ENCODE results near the gene LAMA5.

Gene LAMA5

DNA sequence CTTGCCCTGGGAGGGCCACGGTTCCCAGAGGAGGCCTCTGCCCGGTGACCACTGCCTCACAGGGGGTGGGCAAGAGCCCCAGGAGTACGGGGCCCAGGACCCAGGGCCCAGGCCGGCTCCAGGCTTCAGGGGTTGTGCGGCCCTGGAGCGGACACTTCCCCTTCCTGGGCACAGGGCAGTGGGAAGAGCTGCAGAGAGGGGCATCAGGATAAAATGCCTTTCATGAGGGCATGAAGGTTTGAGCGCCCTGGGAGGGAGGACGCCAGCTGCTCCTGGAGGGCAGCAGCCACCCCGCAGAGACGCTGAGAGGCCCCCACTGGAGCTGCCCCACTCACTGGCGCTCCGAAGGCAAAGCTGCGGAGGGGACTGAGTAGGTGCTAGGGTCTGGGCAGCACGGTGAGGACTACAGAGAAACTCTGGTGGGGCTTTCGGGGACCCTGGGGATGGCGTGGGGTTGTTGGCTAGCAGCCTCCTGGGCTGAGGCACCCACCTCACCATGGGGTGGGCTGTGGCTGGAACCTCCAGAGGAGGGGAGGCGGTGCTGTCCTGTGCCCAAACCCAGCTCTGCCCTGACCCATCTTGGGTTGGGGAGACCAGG is 10.4 kb downstream of the LAMA5 start:
- no peak for DNase-seq

DNA sequence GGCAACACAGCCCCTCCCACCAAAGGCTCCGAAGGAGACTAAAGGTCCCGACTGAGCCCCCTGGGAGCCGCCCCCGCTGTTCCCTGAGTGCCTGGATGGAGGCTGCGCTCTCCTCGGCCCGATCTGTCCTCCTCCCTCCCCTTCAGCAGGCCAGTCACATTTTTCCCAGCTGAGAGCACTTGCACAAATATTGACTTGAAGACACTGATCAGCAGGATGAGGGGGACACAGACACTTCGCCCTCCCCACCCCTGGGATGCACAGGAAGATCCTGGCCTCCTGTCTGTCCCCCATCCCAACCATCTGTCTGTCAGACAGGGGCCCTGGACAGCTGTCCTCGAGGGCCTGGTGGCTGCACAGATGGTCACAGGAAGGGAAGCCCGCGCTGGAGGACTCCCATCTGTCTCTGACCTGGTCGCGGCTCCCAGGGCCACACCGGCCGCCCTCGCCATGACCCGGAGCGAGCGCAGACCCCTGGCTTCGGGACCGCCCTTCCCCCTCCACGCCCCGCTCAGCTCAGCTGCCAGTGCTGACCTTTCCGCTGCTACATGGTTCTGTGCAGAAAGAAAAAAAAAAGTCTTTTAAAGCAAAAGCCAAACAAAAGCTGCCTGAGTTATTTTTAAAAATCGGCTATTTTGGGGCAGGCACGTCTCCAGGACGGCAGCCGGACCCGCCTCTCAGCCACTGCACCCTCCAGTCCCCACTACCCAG is 11.1 kb downstream of the LAMA5 start:
- no peak for DNase-seq

DNA sequence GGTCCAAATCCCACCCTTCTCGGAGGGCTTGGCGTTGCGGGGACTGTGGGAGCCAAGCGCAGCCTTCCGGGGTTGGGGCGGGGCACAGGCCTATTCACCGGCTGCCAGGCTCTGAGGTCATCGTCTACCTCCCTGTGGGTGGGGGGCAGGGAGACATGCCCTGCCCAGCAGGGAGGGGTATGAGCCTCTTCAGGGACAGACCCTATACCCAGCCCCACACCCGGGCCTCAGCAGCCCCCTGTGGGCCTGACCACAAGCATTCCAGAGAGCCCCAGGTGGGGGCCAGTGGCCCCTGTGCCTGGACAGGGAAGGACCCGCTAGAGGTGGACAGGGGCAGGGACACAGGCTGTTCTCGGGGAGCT is 11.6 kb downstream of the LAMA5 start:
- DNase-seq, result peak; percentile 38

DNA sequence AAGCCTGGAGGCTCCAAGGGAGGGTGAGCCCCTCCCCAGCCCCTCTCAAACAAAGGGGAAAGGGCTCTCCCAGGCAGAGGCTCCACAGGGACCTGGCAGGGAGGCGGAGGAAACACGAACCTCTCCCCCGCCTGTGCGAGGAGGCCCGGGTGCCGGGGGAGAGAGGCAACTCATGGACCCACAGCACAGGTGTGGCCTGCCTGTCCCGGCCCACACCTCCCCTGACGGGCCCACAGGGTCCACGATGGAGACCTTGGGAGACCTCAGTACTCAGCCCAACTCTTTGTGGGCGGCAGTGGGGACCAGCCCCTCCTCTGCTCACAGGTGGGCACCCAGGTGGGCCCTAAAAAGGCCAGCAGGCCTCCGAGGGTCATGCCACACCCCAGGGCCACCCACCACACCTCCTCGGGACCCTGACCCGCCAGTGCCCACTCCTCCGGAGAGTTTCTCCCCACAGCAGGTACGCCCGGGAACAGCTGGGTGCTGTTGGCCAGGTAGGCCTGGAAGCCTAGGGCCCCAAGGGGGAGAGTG is 12.2 kb downstream of the LAMA5 start:
- DNase-seq, result no peak

DNA sequence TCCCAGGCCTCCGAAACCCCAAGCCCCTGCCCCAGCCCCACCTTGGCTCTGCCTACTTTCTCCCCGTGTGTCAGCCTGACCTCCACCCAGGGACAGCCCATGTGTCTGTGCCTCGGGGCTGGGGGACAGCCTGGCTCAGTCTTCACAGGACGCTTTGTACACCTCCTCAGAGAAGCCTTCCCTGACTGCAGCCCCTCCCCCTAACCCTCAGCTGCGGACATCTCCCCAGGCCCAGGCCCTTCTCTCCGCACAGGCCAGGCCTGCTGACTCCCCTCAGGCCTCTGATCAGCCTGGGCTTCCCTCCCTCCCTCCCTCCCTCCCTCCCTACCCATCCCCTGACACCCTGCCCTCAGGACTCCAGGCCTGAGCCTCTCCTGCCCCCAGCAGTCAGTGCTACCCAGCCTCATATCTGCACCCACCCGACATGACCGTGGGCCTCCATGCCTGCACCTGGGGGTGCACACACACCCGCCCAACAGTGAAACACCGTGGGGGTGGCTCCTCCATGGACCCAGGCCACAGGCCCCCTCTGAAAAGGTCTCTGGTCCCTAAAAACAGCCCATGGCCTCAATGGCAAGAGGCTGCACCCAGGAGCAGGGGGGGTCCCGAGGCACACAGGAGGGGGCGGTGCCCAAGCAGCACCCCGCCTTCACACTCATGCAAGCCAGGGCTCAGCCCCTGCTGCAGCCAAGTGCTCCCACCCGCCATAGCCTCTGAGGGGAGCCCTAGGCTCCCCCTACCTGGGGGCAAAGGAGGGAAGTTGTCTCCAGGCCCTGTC is 12.9 kb downstream of the LAMA5 start:
- DNase-seq, result no peak

DNA sequence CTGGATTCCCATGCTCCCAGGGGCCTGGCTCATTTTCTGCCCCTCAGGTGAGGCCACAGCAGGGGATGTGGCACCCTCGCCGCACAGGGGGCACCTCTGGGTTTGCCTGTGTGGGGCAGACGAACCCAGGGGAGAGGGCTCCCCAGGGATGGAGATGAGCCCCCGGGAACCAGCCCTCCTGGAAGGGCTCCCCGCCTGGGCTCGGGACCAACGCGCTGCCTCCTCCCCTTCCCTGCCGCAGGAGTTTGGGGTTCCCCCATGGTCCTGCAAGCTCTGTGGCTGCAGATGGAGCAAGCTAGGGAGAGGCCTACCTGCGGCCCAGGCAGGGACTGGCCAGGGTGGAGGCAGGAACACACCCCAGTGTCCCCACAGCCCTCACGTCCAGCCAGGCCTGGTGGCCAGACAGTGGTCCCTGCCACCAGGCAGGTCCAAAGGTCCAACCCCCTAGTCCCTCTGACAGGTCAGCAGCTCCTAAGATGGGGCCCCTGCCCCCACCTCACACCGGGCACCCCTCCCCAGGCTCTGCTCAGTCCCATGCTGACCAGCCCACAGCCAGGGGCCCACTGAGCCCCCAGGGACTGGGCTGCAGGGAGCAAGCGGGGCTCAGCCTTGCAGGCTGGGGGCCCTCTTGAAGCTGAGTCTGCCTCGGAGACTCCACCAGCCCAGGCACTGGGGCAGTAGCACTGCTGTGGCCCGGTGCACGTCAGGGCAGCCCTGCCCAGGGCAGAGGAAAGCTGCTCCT is 13.7 kb downstream of the LAMA5 start:
- DNase-seq, result no peak

DNA sequence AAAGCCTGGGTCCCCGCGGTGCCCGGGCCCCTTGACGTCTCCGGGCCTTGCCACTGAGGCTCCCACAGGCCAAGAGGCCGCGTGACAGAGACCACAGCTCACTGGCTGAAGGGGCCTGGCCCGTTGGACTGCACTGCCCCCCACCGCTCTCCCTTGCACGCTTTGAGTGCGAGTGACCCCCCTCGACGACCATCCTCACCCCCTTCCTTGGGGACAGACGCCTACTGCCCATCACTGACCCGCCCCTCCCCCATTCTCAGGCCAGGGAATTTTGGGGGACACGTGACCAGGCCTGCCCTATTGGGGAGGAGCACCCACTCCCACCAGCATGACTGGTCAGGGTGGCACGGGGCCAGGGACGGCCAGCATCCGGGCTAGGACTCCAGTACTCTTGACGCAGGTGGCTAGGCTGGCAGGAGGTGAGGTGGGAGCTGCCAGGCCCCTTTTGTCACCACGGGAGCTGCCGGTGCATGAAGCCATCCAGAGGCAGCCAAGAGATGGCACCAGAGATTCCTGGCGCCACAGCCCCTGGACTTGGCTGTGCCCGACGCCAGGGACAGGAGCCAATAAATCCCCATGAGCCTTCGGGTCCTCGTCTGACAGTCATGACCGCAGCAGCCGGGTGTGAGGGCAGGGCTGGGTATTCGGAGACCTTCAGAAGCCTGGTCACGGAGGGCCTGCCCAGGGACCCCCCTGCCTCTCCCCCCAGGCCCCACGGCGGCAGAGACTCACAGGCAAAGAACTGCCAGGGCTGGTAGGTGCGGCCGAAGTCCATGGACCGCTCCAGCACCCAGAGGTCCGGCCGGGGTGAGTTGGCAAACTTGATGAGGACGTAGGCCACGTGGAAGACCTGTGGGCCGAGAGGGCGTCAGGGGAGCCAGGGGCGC is 14.5 kb downstream of the LAMA5 start:
- no peak for DNase-seq

DNA sequence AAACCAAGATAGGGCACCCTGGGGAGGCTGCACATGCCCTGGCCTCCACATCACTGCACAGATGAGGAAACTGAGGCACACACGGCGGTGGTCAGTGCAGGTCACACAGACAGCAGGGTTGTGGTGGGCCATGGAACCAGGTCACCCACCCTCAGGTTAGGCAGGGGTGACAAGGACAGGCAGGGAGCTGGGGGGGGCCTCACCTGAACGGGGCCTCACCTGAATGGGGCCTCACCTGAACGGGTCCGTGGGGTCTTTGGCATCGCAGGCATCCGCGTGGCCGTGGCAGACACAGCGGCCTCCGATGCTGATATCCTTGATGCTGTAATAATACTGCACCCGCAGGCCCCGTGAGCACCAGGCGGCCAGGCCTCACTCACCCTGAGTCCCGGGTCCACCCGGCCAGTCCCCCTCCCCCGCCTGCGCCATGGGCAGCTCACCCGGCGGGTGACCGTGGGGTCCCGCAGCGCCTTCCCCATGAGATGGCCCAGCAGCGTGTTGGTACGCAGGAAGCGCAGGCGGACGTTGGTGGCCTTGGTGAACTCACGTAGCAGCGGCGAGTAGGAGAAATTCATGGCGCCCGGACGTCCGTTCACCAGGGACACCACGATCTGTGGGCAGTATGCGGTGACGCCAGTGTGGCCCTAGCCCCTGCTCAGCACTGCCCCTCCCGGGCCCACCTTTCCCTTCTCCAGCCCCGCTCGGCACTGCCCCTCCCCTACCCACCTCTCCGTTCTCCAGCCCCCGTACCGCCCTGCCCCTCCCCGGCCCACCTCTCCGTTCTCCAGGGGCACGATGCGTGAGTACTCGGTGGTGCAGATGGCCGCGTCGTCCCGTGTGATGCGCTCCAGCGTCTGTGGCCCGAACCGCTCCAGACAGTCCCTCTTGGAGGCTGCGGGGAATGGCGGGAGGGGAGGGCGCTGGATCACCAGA is 15.4 kb downstream of the LAMA5 start:
- DNase-seq, result no peak

DNA sequence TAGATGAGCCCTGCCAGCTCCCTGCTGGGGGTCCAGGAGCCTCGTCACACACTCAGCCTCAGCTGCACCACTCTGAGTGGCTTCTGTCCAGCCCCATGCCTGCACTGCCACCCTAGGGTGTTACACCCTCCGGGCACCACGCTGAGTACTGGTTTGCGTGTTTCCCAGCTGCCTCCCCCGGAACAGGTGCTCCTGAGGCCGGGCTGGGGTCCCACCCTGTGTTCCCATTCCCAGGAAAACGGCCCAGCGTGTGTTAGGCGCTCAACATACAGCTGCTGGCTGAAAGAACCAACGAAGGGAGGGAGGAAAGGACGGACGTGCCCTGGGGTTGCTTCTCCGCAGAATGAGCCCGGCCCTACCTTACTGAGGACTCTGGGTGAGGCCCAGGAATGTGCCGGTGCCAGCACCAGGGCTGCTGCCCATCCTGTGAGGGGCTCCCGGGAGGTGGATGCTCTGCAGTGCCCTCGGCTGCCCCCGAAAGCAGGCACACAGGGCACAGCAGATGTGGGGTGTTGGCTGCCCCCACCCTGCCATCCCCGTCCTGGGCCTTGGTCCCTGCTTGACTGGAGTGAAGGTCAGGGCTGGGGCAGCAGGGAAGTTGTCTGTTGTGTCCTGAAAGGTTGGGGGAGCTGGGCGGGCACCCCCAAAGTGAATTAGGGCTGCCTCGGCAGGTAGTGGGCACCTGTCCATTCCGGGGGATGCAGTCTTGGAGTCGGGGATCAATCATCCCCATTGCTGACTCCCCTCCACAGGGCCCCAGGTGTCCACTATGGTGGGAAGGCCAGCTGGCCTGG is 16.3 kb downstream of the LAMA5 start:
- no peak for DNase-seq

DNA sequence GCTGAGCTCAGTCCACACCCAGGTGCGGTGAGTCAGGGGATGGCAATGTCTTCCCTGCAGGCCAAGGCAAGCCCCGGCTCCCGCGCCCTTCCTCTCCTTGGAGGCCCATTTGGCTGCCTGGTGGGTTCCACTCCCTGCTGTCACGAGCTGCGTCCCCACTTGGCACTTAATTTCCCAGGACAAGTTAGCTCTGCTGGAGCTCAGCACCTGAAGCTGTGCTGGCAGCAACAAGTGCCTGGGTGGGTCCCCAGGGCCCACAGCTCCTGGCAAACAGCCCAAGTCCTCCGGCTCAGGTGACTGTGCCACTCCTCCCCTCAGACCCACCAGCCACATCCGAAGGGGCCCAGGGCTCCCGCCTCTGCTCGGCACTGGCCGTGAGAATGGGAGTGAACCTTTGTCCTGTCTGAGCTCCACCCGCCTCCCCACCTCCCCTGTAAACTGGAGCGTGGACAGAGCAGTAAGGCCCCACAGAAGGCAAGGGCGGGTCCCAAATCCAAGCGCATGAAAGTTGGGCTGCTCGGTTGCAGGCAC is 16.9 kb downstream of the LAMA5 start:
- no peak for DNase-seq

DNA sequence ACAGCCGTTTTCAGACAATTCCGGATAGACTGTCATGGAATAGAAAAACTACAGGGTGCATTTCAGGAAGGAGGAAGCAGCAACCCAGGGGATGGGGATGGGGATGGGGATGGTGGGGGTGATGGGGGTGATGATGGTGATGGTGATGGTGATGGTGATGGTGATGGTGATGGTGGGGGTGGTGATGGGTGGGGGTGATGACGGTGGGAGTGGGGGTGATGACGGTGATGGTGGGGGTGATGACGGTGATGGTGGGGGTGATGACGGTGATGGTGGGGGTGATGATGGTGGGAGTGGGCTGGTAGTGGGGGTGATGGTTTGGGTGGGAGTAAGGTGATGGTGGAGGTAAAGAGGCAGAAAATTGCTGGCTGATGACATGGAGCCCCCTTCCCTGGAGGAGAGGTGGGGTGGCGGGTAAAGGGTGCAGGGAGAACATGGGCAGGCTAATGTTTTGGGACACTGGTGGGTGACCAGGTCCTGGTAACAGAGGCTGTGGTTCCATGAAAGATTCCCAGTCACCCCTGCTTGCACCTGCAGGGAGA is 17.5 kb downstream of the LAMA5 start:
- no peak for DNase-seq

DNA sequence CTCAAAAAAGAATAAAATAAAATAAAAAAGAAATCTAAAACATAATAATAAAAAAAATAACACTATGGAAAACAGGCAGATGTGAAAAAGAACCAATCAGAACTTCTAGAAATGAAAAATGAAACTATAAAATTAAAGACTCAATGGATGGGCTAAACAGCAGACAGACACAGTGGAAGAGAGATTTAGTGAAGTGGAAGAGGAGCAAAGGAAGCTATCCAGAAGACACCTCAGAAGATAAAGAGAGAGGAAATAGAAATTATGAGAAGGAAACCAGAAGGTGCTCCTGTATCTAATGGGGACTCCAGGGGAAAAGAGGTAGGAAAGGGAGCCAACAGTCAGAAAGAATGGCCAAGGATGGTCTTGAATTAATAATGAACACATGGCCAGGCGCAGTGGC is 18.5 kb downstream of the LAMA5 start:
- no peak for DNase-seq

DNA sequence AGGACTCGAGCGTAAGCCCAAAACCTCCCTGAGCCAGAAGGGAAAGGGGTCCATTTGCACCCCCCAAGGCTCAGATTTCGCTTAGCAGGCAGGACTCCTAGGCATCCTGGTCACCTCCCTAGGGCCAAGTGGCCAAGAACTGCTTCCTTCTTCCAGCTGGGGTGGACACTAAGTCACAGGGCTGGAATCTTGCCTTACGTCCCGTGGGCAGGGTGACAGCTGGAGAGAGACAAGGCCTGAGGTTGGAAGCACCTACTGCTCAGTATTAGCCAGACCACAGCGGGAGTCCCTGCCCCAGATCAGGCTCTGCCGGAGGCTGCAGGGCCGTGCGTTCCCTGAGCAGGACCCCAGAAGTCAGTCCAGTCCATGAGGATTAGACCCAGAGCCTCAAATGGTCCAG is 19.7 kb downstream of the LAMA5 start:
- DNase-seq, result no peak

DNA sequence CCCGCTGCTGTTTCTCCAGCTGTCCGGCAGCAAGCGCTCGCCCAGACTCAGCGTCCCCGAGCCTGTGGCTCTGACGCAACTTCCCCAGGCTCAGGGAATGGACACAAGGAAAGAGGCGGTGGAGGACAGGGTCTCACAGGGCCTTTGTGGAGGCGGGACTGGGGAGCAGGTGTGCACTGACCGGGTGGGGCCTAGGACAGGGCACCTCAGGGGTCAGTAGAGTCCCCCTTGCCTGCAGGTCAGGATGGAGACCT is 20.0 kb downstream of the LAMA5 start:
- DNase-seq, result no peak

DNA sequence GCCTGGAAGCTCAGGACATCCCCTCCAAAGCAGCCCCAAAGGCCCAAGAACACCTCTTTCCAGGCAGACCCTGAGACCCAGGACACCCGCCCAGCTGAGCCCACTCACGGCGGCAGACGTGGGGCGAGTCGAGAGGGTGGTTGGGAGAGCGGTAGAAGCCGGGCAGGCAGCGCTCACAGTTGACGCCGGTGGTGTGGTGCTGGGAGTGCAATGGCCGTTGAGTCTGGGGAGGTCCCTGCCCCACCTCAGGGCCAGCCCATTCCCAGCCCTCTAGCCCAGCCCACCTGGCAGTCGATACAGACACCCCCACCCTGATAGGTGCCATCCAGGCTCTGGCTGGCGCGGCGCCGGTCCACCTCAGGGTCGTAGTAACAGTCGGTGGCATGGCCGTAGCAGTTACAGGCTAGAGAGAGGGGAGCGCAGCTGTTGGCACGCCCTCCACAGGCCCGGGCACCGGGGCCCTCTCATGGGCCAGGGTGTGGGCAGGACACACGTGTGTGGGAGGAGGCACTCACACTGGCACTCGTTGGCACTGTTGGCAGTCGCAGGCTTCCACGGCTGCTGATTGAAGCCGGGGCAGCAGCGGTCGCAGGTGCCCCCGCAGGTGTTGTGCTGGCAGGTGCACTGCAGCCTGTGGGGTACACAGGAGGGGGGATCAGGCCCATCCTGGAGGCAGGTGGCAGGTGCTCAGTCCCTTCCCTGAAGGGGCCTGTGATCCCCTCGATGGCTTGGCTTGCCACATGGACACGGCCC is 20.5 kb downstream of the LAMA5 start:
- no peak for DNase-seq

DNA sequence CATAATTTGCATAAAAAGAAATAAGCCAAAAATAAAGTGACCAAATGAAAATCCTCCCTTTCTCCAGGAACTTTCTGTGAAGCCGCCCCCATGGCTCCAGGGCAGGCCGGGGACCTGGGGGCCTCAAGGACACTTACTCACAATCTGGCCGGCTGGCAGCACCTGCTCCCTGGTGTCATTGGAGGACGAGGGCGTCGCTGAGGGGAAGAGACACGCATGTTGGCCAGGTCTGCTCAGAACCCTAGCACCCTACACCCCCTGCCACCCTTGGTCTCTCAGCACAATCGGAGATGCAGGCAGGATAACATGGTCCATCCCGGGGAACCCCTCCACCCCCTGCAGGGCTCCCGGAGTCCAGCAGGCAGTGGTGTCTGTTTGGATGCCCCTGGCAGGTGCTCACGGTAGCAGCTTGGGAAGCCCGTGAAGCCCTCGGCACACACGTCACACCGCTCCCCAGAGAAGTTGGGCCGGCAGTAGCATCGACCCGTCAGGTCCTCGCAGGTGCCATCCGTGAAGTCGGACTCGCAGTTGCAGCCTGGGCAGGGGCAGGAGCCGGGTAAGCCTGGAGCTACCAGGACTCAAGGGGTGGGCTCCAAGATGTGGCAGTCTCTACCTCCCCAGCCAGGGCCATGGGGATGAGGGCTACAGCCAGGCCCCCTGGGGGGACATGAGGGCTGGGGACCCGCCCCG is 21.3 kb downstream of the LAMA5 start:
- DNase-seq, result no peak

DNA sequence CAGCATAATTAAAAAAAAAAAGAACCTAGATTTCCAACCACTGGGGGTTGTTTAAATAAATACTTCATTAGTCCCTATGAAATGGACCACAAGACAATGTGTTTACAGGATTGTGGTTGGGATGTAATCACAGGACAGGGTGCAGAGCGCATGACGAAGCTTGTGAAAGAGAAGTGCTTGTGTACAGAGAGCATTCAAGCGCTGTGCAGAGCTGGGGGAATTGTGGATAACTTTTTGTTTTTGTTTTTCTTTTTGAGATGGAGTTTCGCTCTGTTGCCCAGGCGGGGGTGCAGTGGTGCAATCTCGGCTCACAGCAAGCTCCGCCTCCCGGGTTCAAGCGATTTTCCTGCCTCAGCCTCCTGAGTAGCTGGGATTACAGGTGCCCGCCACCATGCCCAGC is 22.3 kb downstream of the LAMA5 start:
- DNase-seq, result no peak

DNA sequence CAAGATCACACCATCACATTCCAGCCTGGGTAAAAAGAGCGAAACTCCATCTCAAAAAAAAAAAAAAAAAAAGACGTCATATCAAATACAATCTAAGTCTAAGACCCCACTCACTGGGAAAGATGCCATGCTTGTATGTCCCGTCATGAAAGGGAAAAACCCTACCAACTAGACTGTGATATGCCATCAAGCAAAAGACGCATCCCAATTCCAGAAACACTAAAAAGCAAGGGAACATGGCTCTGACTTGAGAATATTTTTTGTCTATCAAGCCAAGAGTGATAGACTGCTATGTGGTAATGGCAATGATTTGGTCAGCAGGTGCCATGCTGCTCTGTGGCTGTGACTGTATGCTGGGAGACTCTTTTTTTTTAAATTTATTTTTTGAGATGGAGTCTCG is 23.0 kb downstream of the LAMA5 start:
- no peak for DNase-seq

DNA sequence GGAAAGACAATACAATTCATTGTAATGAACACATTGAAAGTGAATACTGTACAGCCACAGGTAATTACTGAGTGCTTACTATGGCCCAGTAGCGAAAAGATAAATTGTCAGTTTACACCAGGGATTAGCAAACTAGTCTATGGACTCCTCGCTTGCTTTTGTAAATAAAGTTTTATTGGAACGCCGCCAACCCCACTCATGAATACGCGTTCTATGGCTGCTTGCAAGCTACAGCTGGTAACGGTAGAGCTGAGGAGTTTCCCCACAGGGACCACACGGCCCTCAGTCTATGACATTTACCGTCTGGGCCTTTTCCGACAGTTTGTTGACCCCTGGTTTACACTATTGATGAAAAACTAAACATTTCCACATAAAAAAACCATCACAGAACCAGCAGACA is 24.2 kb downstream of the LAMA5 start:
- no peak for DNase-seq

Measured in EL (cell line).